ENCODE measurements around the gene FTL.
"Not testable (repeated sequence)": the region's sequence is repeated elsewhere in the genome, so short reads cannot be mapped to it uniquely, and the experiment has no call there.

FTL gene

DNA sequence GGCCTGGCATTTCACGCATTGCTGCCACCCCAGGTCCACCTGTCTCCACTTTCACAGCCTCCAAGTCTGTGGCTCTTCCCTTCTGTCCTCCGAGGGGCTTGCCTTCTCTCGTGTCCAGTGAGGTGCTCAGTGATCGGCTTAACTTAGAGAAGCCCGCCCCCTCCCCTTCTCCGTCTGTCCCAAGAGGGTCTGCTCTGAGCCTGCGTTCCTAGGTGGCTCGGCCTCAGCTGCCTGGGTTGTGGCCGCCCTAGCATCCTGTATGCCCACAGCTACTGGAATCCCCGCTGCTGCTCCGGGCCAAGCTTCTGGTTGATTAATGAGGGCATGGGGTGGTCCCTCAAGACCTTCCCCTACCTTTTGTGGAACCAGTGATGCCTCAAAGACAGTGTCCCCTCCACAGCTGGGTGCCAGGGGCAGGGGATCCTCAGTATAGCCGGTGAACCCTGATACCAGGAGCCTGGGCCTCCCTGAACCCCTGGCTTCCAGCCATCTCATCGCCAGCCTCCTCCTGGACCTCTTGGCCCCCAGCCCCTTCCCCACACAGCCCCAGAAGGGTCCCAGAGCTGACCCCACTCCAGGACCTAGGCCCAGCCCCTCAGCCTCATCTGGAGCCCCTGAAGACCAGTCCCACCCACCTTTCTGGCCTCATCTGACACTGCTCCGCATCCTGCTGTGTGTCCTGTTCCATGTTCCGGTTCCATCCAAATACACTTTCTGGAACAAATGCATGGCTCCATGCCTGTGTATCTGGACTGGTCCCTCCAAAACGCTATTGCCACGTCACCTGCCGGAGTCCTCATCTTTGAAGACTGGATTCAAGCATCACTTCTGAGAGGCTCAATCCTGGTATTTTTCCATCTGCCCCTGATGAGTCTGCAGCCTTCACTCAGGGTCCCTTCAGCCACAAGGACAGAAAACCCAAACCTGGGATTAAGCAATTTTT lies 42.3 kb upstream of the FTL start:
- H3K9me3 ChIP-seq (ENCODE audit: control insufficient read depth, insufficient read depth, low read length) = no peaks in the 10 kb centered on the region
- TF ChIP-seq EZH2phosphoT487 (IDR thresholded peaks at IDR 0.05; ENCODE audit: borderline replicate concordance, low read length) = no peak
- TF ChIP-seq, protein P1, sequence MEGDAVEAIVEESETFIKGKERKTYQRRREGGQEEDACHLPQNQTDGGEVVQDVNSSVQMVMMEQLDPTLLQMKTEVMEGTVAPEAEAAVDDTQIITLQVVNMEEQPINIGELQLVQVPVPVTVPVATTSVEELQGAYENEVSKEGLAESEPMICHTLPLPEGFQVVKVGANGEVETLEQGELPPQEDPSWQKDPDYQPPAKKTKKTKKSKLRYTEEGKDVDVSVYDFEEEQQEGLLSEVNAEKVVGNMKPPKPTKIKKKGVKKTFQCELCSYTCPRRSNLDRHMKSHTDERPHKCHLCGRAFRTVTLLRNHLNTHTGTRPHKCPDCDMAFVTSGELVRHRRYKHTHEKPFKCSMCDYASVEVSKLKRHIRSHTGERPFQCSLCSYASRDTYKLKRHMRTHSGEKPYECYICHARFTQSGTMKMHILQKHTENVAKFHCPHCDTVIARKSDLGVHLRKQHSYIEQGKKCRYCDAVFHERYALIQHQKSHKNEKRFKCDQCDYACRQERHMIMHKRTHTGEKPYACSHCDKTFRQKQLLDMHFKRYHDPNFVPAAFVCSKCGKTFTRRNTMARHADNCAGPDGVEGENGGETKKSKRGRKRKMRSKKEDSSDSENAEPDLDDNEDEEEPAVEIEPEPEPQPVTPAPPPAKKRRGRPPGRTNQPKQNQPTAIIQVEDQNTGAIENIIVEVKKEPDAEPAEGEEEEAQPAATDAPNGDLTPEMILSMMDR (IDR thresholded peaks at IDR 0.05; ENCODE audit: low read depth, low read length, poor library complexity, severe bottlenecking) = no peak
- H3K4me2 ChIP-seq (ENCODE audit: low read length) = no peak overlapping the region
- H4K20me1 ChIP-seq (ENCODE audit: control insufficient read depth, insufficient read depth, low read depth, low read length) = no peaks in the 10 kb centered on the region
- no peak overlapping the region for H3K27ac ChIP-seq (ENCODE audit: low read depth, low read length)
- peaks cover 20% of the 10 kb centered on the region for H3K36me3 ChIP-seq (ENCODE audit: control insufficient read depth, low read length)
- peaks cover 13% of the 10 kb centered on the region for H3K4me1 ChIP-seq (ENCODE audit: control insufficient read depth, low read length)
- H3K79me2 ChIP-seq (ENCODE audit: control insufficient read depth, low read length) = no peaks in the 10 kb centered on the region
- no peaks in the 10 kb centered on the region for H3K27me3 ChIP-seq (ENCODE audit: control insufficient read depth, low read length)
- no peaks in the 10 kb centered on the region for H3K9me2 ChIP-seq (replicated peaks; ENCODE audit: control insufficient read depth, low read length)
- no peak overlapping the region for H3K4me3 ChIP-seq (ENCODE audit: low read length)
- peaks cover 3% of the 10 kb centered on the region; the same call in 1 of the 2 replicates for H3F3A ChIP-seq (ENCODE audit: control insufficient read depth, insufficient read depth)

DNA sequence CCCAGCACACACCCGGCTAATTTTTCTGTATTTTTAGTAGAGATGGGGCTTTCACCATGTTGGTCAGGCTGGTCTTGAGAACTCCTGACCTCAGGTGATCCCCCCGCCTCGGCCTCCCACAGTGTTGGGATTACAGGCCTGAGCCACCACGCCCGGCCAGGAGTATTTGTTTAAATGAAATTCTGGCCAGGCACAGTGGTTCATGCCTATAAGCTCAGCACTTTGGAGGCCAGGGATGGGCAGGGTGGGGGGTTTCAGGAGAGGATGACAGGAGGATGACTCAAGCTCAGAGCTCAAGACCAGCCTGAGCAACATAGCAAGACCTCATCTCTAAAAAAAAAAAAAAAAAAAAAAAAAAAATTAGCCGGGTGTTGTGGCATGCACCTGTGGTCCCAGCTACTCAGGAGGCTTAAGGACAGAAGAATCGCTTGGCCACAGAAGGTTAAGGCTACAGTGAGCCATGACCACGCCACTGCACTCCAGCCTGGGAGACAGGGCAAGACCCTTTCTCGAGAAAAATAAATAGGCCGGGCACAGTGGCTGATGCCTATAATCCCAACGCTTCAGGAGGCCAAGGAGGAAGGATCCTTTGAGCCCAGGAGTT lies 39.8 kb upstream of the FTL start:
- Histone ChIP-seq H3K27me3 (ENCODE audit: control insufficient read depth, low read length) (no peaks in the 10 kb centered on the region), H3K4me3 (ENCODE audit: low read length) (no peak overlapping the region), H3K4me1 (ENCODE audit: control insufficient read depth, low read length) (no peaks in the 10 kb centered on the region), H3K79me2 (ENCODE audit: control insufficient read depth, low read length) (no peaks in the 10 kb centered on the region), H3K27ac (ENCODE audit: low read depth, low read length) (no peak overlapping the region), H3K9me3 (ENCODE audit: control insufficient read depth, insufficient read depth, low read length) (no peaks in the 10 kb centered on the region), H3K4me2 (ENCODE audit: low read length) (no peak overlapping the region), H4K20me1 (ENCODE audit: control insufficient read depth, insufficient read depth, low read depth, low read length) (no peaks in the 10 kb centered on the region), H3K9me2 (replicated peaks; ENCODE audit: control insufficient read depth, low read length) (no peaks in the 10 kb centered on the region), H3F3A (ENCODE audit: control insufficient read depth, insufficient read depth) (0 out of 2 replicates have a peak, but pooled peaks cover 2% of the 10 kb centered on the region), H3K36me3 (ENCODE audit: control insufficient read depth, low read length) (peaks cover 10% of the 10 kb centered on the region)
- no peak for TF ChIP-seq EZH2phosphoT487 (IDR thresholded peaks at IDR 0.05; ENCODE audit: borderline replicate concordance, low read length)
- TF ChIP-seq, protein P1 (IDR thresholded peaks at IDR 0.05; ENCODE audit: low read depth, low read length, poor library complexity, severe bottlenecking) = no peak

DNA sequence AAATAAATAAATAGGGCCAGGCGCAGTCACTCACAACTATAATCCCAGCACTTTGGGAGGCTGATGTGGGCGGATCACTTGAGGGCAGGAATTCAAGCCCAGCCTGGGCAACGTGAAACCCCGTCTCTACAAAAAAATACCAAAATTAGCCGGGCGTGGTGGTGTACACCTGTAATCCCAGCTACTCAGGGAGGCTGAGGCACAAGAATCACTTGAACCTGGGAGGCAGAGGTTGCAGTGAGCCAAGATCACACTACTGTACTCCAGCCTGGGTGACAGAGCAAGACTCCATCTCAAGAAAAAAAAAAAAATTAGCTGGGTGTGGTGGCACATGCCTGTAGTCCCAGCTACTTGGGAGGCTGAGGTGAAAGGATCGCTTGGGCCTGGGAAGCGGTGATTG lies 39.2 kb upstream of the FTL start:
- H3F3A ChIP-seq (ENCODE audit: control insufficient read depth, insufficient read depth); H3K4me3 ChIP-seq (ENCODE audit: low read length); H3K27me3 ChIP-seq (ENCODE audit: control insufficient read depth, low read length); H3K36me3 ChIP-seq (ENCODE audit: control insufficient read depth, low read length); H3K79me2 ChIP-seq (ENCODE audit: control insufficient read depth, low read length); H4K20me1 ChIP-seq (ENCODE audit: control insufficient read depth, insufficient read depth, low read depth, low read length); H3K9me2 ChIP-seq (replicated peaks; ENCODE audit: control insufficient read depth, low read length); H3K4me1 ChIP-seq (ENCODE audit: control insufficient read depth, low read length); H3K9me3 ChIP-seq (ENCODE audit: control insufficient read depth, insufficient read depth, low read length); H3K4me2 ChIP-seq (ENCODE audit: low read length); H3K27ac ChIP-seq (ENCODE audit: low read depth, low read length): not testable (repeated sequence)

DNA sequence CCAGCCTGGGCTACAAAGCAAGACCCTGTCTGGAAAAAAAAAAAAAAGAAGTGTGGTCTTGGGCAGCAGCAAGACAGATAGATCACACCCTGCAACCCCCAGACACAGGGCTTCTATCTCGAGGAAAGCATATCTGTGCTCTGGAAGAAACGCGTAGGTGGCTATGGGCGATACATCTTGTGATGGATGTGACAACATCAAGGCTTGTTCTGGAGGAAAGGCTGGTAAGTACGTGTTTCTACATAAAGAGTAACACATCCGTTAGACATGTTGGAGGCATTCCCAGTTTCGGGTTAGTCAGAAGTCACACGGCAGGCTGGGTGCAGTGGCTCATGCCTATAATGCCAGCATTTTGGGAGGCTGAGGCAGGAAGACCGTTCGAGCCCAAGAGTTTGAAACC lies 38.2 kb upstream of the FTL start:
- Histone ChIP-seq H3K9me3 (ENCODE audit: control insufficient read depth, insufficient read depth, low read length) (no peaks in the 10 kb centered on the region), H4K20me1 (ENCODE audit: control insufficient read depth, insufficient read depth, low read depth, low read length) (no peaks in the 10 kb centered on the region), H3F3A (ENCODE audit: control insufficient read depth, insufficient read depth) (0 out of 2 replicates have a peak, but pooled peaks cover 2% of the 10 kb centered on the region), H3K27ac (ENCODE audit: low read depth, low read length) (no peak overlapping the region), H3K4me3 (ENCODE audit: low read length) (no peak overlapping the region), H3K27me3 (ENCODE audit: control insufficient read depth, low read length) (no peaks in the 10 kb centered on the region), H3K4me2 (ENCODE audit: low read length) (no peak overlapping the region), H3K36me3 (ENCODE audit: control insufficient read depth, low read length) (peaks cover 4% of the 10 kb centered on the region), H3K79me2 (ENCODE audit: control insufficient read depth, low read length) (no peaks in the 10 kb centered on the region), H3K9me2 (replicated peaks; ENCODE audit: control insufficient read depth, low read length) (no peaks in the 10 kb centered on the region), H3K4me1 (ENCODE audit: control insufficient read depth, low read length) (no peaks in the 10 kb centered on the region)
- TF ChIP-seq EZH2phosphoT487 (IDR thresholded peaks at IDR 0.05; ENCODE audit: borderline replicate concordance, low read length) = no peak
- TF ChIP-seq, protein P1 (IDR thresholded peaks at IDR 0.05; ENCODE audit: low read depth, low read length, poor library complexity, severe bottlenecking) = no peak

DNA sequence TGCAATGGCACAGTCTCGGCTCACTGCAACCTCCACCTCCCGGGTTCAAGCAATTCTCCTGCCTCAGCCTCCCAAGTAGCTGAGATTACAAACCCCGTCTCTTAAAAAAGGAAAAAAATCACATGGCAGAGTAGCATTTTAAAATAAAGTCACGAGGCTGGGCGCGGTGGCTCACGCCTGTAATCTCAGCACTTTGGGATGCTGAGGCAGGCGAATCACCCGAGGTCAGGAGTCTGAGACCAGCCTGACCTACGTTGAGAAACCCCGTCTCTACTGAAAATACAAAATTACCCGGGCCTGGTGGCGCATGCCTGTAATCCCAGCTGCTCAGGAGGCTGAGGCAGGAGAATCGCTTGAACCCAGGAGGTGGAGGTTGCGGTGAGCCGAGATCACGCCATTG lies 37.4 kb upstream of the FTL start:
- H3K4me3 ChIP-seq (ENCODE audit: low read length); H3K27ac ChIP-seq (ENCODE audit: low read depth, low read length); H3F3A ChIP-seq (ENCODE audit: control insufficient read depth, insufficient read depth); H3K36me3 ChIP-seq (ENCODE audit: control insufficient read depth, low read length); H4K20me1 ChIP-seq (ENCODE audit: control insufficient read depth, insufficient read depth, low read depth, low read length); H3K9me2 ChIP-seq (replicated peaks; ENCODE audit: control insufficient read depth, low read length); H3K79me2 ChIP-seq (ENCODE audit: control insufficient read depth, low read length); H3K4me1 ChIP-seq (ENCODE audit: control insufficient read depth, low read length); H3K9me3 ChIP-seq (ENCODE audit: control insufficient read depth, insufficient read depth, low read length); H3K4me2 ChIP-seq (ENCODE audit: low read length); H3K27me3 ChIP-seq (ENCODE audit: control insufficient read depth, low read length): not testable (repeated sequence)
